ENCODE results near the gene ULK2. TPM values are rescaled to one million over a fixed set of nuclear protein-coding genes. Genes with fewer than 3 reads are reported as not detected.

Gene ULK2
- total RNA-seq, 1 donor from 2014 or later: 25.7 TPM

DNA sequence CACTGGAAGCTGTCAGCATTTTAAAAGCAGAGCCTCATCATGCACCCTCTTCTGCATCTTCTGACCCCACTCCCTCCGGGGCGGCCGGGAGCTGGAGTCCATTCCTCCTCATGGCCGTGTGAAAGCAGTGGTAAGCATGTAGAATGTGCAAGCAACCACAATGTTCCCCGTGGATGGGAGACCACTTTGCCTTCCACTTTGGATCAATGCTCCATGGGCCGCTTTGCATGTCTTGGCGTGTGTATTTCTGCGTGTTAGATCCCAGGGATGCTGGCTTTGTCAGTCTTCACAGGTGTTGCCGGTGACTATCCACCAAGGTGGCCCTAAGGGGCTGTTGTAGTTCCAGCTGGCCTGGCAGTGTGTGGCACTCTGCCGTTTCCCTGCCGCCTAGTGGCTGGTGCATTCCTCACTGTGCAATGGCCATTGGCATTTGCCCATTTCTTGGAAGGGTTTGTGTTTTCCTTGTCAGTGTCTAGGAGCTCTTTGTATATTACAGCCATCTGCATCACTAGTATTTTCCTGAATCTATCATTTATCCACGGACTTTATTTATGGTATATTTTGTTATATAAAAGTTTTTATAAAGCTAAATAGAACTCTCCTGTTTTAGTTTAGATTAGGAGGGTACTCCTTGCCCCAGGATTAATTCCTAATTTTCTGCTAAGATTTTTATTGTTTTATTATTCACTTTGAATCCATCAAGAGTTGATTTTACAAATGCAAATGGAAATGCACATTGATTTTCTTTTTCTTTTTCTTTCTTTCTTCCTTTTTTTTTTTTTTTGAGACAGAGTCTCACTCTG lies 113.9 kb downstream of the ULK2 start:
- no peaks in the 10 kb centered on the region for H3K36me3 Mint-ChIP-seq
- H3K9me3 Mint-ChIP-seq: no peaks in the 10 kb centered on the region
- TF ChIP-seq, protein P1, sequence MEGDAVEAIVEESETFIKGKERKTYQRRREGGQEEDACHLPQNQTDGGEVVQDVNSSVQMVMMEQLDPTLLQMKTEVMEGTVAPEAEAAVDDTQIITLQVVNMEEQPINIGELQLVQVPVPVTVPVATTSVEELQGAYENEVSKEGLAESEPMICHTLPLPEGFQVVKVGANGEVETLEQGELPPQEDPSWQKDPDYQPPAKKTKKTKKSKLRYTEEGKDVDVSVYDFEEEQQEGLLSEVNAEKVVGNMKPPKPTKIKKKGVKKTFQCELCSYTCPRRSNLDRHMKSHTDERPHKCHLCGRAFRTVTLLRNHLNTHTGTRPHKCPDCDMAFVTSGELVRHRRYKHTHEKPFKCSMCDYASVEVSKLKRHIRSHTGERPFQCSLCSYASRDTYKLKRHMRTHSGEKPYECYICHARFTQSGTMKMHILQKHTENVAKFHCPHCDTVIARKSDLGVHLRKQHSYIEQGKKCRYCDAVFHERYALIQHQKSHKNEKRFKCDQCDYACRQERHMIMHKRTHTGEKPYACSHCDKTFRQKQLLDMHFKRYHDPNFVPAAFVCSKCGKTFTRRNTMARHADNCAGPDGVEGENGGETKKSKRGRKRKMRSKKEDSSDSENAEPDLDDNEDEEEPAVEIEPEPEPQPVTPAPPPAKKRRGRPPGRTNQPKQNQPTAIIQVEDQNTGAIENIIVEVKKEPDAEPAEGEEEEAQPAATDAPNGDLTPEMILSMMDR (conservative IDR thresholded peaks at IDR 0.05): peak; percentile 49
- H3K4me3 Mint-ChIP-seq: no peak overlapping the region
- H3K4me1 Mint-ChIP-seq (ENCODE audit: unreplicated experiment): peaks cover 3% of the 10 kb centered on the region
- H3K27me3 Mint-ChIP-seq: peaks cover 8% of the 10 kb centered on the region
- no peak for DNase-seq (ENCODE audit: extremely low spot score, unreplicated experiment)
- no peak overlapping the region for H3K27ac Mint-ChIP-seq

DNA sequence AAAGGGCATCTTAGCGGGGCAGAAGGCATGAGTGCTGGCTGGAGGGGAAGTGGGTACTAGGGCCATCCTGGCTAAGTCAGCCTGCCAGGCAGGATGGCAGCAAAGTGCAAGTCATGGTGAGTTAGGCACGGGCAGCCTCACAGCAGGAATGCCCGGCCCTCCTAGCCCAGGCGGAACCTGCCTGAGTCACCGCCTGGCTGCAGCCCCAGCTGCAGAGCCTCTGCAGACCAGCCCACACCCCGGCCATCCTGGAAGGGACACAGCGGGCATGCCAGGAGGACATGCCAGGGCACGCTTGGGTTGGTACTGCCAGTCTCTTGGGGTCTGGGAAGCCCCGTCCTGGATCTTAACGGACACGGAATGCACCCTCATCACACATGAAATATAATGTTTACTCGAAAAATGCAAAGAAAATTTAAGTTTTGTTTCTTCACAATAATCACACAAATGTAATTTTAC lies 114.7 kb downstream of the ULK2 start:
- Mint-ChIP-seq H3K9me3 (no peaks in the 10 kb centered on the region), H3K36me3 (no peaks in the 10 kb centered on the region), H3K27ac (no peak overlapping the region), H3K4me3 (no peak overlapping the region), H3K27me3 (peaks cover 9% of the 10 kb centered on the region), H3K4me1 (ENCODE audit: unreplicated experiment) (peaks cover 9% of the 10 kb centered on the region)
- TF ChIP-seq, protein P1 (conservative IDR thresholded peaks at IDR 0.05): no peak
- DNase-seq (ENCODE audit: extremely low spot score, unreplicated experiment): no peak

DNA sequence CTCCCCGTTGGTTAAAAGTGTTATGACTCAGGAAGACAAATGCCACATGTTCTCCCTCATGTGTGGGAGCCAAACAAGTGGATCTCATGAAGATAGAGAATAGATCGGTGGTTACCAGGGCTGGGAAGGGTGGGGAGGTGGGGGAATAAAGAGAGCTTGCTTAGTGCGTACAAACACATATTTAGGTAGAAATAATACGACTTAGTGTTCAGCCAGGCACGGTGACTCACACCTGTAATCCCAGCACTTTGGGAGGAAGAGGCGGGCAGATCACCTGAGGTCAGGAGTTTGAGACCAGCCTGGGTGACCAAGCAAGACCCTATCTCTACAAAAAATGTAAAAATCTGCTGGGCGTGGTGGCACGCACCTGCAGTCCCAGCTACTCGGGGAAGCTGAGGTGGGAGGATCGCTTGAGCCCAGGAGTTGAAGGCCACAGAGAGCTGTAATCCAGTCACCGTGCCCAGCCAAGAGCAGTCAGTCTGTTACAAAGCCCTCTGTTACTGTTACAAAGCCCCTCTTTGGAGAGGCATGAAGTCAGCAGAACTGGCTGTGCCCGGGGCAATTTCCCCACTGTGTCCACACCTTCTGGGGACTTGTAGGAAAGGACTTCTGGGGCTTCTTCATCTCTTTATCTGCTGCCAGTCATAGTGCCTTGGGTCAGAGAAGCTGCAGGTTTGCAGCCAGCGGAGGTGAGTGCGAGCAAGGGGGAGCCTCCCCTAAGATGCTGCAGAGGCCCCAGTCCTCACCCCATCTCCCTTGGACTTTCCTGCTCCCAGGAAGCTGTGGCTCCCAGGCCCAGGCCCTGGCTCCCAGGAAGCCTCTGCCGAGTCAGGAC lies 115.3 kb downstream of the ULK2 start:
- Mint-ChIP-seq H3K27me3 (peaks cover 13% of the 10 kb centered on the region), H3K27ac (no peak overlapping the region), H3K9me3 (no peaks in the 10 kb centered on the region), H3K36me3 (no peaks in the 10 kb centered on the region), H3K4me3 (no peak overlapping the region), H3K4me1 (ENCODE audit: unreplicated experiment) (peaks cover 10% of the 10 kb centered on the region)
- TF ChIP-seq, protein P1 (conservative IDR thresholded peaks at IDR 0.05): no peak
- DNase-seq (ENCODE audit: extremely low spot score, unreplicated experiment): no peak

DNA sequence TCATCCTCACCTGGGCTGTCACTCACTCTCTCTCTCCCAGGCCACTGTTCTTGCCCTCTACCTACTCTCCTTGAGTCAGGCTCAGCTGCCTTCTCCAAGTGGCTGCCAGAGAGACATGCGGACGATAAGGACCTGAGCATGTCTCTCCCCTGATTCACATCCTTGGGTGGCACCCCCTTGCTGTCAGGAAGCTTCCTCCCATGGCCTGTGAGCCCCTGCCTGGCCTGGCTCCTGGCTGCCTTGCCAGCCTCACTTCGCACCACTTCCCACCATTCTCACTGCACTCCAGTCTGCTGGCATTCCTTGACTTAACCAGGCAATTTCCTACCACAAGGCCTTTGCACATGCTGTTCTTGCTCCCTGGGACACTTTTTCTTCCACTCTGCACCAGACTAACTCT lies 116.9 kb downstream of the ULK2 start:
- no peaks in the 10 kb centered on the region for H3K9me3 Mint-ChIP-seq
- H3K27me3 Mint-ChIP-seq: peaks cover 13% of the 10 kb centered on the region
- H3K36me3 Mint-ChIP-seq: no peaks in the 10 kb centered on the region
- TF ChIP-seq, protein P1 (conservative IDR thresholded peaks at IDR 0.05): no peak
- no peak overlapping the region for H3K4me3 Mint-ChIP-seq
- peaks cover 10% of the 10 kb centered on the region for H3K4me1 Mint-ChIP-seq (ENCODE audit: unreplicated experiment)
- no peak overlapping the region for H3K27ac Mint-ChIP-seq
- no peak for DNase-seq (ENCODE audit: extremely low spot score, unreplicated experiment)

DNA sequence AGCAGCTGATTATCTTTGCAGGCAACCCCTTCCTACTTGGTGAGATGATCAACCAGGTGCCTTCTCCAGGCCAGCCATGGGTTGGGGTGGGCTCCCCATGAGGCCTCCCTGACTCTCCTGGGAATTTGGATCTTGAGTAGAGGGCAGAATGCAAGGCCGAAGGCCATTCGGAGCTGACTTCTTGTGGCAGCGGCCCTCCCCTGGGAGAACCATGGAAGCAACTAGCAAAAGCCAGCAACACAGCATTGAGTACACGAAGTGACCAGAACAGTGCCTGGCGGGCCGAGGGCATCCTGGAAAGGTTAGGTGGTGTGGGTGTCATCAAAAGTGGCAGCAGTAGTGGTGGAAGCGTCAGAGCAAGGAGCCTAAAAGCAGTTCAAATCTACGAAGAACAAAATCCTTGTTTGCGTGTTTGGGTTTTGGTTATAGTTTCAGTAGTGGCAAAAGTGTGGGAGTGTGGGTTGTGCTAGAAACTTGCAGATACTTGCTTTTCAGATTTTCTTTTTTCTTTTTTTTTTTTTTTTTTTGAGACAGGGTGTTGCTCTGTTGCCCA lies 117.6 kb downstream of the ULK2 start:
- Mint-ChIP-seq H3K27me3 (peaks cover 13% of the 10 kb centered on the region), H3K36me3 (no peaks in the 10 kb centered on the region)
- DNase-seq (ENCODE audit: extremely low spot score, unreplicated experiment): no peak

More for the DNA sequence above, 117.6 kb downstream of the ULK2 start:
- Mint-ChIP-seq H3K27ac (no peak overlapping the region), H3K4me1 (ENCODE audit: unreplicated experiment) (peaks cover 10% of the 10 kb centered on the region), H3K9me3 (no peaks in the 10 kb centered on the region), H3K4me3 (no peak overlapping the region)
- TF ChIP-seq, protein P1 (conservative IDR thresholded peaks at IDR 0.05): no peak

Data from type B pancreatic cell (in vitro differentiated cells).